ENCODE data around the gene PIEZO1.

DNA sequence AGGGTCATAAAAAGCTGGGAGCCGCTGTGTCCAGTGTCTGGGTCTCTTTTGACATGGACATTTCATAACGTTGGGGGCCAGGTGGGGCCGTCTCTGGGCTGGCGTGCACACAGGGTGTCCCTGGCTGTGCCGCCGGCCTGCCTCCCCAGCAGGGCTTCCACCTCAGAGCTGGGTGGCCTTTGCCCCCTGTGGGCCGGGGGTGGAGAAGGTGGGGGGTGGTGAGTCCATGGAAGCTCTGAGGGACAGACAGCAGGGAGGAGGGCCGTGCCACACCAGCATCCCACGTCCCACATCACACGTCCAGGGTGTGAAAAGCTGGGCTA is 97.8 kb downstream of the PIEZO1 start:
- TF ChIP-seq, protein P1, sequence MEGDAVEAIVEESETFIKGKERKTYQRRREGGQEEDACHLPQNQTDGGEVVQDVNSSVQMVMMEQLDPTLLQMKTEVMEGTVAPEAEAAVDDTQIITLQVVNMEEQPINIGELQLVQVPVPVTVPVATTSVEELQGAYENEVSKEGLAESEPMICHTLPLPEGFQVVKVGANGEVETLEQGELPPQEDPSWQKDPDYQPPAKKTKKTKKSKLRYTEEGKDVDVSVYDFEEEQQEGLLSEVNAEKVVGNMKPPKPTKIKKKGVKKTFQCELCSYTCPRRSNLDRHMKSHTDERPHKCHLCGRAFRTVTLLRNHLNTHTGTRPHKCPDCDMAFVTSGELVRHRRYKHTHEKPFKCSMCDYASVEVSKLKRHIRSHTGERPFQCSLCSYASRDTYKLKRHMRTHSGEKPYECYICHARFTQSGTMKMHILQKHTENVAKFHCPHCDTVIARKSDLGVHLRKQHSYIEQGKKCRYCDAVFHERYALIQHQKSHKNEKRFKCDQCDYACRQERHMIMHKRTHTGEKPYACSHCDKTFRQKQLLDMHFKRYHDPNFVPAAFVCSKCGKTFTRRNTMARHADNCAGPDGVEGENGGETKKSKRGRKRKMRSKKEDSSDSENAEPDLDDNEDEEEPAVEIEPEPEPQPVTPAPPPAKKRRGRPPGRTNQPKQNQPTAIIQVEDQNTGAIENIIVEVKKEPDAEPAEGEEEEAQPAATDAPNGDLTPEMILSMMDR (IDR thresholded peaks at IDR 0.05; ENCODE audit: low read depth, low read length): no peak
- TF ChIP-seq, protein P2, sequence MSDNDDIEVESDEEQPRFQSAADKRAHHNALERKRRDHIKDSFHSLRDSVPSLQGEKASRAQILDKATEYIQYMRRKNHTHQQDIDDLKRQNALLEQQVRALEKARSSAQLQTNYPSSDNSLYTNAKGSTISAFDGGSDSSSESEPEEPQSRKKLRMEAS (IDR thresholded peaks at IDR 0.05; ENCODE audit: low read depth, low read length): no peak
- TF ChIP-seq POLR2A (IDR thresholded peaks at IDR 0.05; ENCODE audit: extremely low read depth, insufficient read length) (no peak), MYC (IDR thresholded peaks at IDR 0.05; ENCODE audit: low read depth, low read length) (no peak)
